Measurements from ENCODE around the gene TNS3. TPM values are rescaled to one million over a fixed set of nuclear protein-coding genes. Genes with fewer than 3 reads are reported as not detected.

TNS3 gene
- total and polyA plus RNA-seq, 10 donors, result 17.7 to 247 (median 147) TPM

DNA sequence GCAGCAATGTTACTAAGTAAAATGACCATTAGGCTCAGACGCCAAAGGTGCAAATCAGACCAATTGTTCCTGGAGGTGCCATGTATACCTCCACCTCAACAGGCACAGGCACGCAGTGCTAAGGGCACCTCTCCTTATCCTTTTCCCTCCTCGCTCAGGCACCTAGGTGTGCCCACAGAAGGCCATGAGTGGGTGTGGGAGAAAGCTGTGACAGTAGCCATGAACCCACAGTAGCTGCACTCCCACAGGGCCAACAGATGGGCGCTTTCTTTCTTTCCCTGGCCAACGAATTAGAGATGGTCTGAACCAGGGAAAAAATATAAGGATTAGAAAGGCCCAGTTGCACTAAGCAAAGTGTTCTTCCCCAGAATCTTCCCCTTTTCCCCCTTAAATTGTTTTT, 15.5 kb upstream of the TNS3 start:
- WGBS, 5 donors, result 78 to 98% (median 94%) methylated on average over 5 of the region's 5 CpGs
- H3K27me3 ChIP-seq (replicated peaks in 1 of 7), result no peaks in the 10 kb centered on the region
- no peak overlapping the region for H3K27ac ChIP-seq
- peaks cover 16 to 30% (median 26%) of the 10 kb centered on the region in 6 donors for H3K4me1 ChIP-seq
- H3K4me3 ChIP-seq, result no peak overlapping the region
- H3K9me3 ChIP-seq, result peaks cover 0 to 41% (median 30%) of the 10 kb centered on the region in 8 donors
- H3K36me3 ChIP-seq, result no peaks in the 10 kb centered on the region
- no peak for DNase-seq
- intact Hi-C loops (cut with DNase I; ENCODE audit: low total_unique reads), result no loop called here
- TF ChIP-seq, protein P1, sequence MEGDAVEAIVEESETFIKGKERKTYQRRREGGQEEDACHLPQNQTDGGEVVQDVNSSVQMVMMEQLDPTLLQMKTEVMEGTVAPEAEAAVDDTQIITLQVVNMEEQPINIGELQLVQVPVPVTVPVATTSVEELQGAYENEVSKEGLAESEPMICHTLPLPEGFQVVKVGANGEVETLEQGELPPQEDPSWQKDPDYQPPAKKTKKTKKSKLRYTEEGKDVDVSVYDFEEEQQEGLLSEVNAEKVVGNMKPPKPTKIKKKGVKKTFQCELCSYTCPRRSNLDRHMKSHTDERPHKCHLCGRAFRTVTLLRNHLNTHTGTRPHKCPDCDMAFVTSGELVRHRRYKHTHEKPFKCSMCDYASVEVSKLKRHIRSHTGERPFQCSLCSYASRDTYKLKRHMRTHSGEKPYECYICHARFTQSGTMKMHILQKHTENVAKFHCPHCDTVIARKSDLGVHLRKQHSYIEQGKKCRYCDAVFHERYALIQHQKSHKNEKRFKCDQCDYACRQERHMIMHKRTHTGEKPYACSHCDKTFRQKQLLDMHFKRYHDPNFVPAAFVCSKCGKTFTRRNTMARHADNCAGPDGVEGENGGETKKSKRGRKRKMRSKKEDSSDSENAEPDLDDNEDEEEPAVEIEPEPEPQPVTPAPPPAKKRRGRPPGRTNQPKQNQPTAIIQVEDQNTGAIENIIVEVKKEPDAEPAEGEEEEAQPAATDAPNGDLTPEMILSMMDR (IDR thresholded peaks at IDR 0.05 in 8 of 11, conservative IDR thresholded peaks at IDR 0.05 in 3 of 11), result no peak
- no peak for TF ChIP-seq POLR2AphosphoS5 (IDR thresholded peaks at IDR 0.05)

DNA sequence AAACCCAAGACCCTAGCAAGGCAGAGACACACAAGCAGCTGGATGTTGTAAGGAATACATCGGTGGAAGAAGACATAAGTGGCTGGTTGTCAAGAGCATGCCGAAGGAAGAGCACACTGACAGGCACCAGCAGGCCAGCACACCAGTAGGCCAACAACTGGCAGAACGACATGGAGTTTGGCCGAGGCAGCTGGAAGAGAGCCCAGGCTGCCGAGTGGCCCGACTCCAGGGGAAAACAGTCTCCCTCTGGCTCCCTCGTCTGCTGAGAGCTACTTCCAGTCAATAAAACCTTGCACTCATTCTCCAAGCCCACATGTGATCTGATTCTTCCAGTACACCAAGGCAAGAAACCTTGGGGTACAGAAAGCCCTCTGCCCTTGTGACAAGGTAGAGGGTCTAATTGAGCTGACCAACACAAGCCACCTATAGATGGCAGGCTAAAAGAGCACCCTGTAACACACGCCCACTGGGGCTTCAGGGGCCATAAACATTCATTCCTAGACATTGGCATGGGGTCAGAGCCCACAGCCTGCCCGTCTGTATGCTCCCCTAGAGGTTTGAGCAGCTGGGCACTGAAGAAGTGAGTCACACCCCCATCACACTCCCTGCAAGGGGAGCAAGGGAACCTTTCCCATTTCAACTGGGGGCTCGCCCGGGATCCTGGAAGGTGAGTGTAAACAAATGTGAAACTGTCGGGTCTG, 14.7 kb upstream of the TNS3 start:
- WGBS, 5 donors, result 81 to 88% (median 85%) methylated on average over 11 to 12 of the region's 12 CpGs
- no peak for DNase-seq
- intact Hi-C loops (cut with DNase I; ENCODE audit: low total_unique reads), result no loop called here
- Histone ChIP-seq H3K4me1 (peaks cover 11 to 26% (median 19%) of the 10 kb centered on the region in 6 donors), H3K27ac (no peak overlapping the region), H3K27me3 (replicated peaks in 1 of 7) (no peaks in the 10 kb centered on the region), H3K4me3 (no peak overlapping the region), H3K36me3 (no peaks in the 10 kb centered on the region), H3K9me3 (peaks cover 0 to 41% (median 30%) of the 10 kb centered on the region in 8 donors)
- TF ChIP-seq, protein P1 (IDR thresholded peaks at IDR 0.05 in 8 of 11, conservative IDR thresholded peaks at IDR 0.05 in 3 of 11), result no peak
- TF ChIP-seq POLR2AphosphoS5 (IDR thresholded peaks at IDR 0.05) (peak in 1 of 3 donors; percentile 8), POLR2A (IDR thresholded peaks at IDR 0.05) (no peak)

DNA sequence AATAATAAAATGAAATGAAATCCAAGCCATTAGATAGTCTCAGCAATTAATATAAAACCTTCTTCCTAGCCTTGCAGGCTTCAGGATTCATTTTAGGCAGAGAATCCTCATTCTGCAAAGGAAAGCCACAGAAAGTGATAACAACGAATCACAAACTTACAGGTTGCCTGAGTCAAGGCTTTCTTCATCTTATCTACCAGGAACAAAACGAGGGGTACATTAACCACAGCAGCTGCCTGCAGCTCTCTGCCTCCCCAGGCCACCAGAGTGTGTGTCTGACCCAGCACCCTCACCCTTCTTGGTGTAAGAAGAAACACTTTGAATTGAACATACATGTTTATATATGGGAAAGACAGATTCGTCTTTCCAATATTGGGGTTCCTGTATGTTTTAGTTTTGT, 12.5 kb upstream of the TNS3 start:
- no peak for DNase-seq
- peaks cover 0 to 18% (median 7%) of the 10 kb centered on the region in 6 donors for H3K4me1 ChIP-seq
- TF ChIP-seq POLR2AphosphoS5 (IDR thresholded peaks at IDR 0.05) (no peak), POLR2A (IDR thresholded peaks at IDR 0.05) (no peak)
- TF ChIP-seq, protein P1 (IDR thresholded peaks at IDR 0.05 in 8 of 11, conservative IDR thresholded peaks at IDR 0.05 in 3 of 11), result no peak
- H3K4me3 ChIP-seq, result no peak overlapping the region
- no peaks in the 10 kb centered on the region for H3K27me3 ChIP-seq (replicated peaks in 1 of 7)
- H3K9me3 ChIP-seq, result peaks cover 0 to 41% (median 30%) of the 10 kb centered on the region in 8 donors
- no peak overlapping the region for H3K27ac ChIP-seq
- intact Hi-C loops (cut with DNase I; ENCODE audit: low total_unique reads), result no loop called here
- 29 to 42% (median 37%) methylated on average over 3 of the region's 3 CpGs for WGBS, 5 donors
- no peaks in the 10 kb centered on the region for H3K36me3 ChIP-seq

DNA sequence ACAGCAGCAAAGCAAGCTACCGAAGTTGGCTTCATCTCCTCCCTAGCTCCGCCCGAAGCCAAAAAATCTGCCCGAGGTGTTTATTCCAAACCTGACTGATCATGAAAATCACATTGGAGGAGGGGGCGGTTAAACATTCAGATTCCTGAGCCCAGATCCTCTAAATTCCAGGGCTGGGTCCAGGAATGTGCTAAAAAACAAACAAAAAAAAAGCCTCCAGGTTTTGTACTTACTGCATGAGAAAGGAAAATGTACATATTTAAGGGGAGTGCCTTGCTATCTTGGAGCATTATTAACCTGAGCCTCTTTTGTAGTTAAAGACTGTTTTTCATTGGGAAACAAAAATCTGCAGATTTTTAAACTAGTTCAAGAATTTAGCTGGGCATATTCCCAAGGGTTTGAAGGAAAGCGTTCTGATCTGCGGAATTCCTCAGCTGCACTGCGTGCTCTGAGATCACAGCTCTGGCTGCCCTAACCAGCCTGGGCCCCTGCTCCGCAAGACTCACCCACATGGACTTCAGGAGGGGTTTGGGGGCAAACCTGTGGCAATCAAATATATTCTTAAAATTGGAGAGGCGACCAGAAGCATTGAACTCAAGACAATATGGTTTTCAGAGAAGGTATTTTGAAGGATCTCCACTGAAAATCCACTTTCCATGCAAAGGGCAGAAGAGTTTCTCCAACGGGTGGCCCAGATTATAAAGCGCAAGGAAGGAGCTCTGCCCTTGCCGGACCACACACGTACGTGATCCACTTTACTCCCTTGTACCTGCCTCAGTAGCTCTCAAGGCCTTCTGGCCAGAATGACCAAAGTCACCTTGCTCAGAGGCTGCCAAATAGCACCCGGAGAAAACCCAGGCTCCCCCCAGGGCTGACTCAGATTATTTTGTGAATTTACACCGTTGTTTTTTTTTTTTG, 10.0 kb upstream of the TNS3 start:
- DNase-seq, result no peak
- Histone ChIP-seq H3K36me3 (no peaks in the 10 kb centered on the region), H3K9me3 (peaks cover 0 to 24% (median 14%) of the 10 kb centered on the region in 8 donors), H3K4me1 (peaks cover 0 to 29% (median 10%) of the 10 kb centered on the region in 6 donors), H3K27ac (peak overlapping the region in 4 of 8 donors; percentile 9 to 43 (median 34)), H3K27me3 (replicated peaks in 1 of 7) (no peaks in the 10 kb centered on the region), H3K4me3 (no peak overlapping the region)
- TF ChIP-seq POLR2AphosphoS5 (IDR thresholded peaks at IDR 0.05) (no peak), POLR2A (IDR thresholded peaks at IDR 0.05) (no peak)
- TF ChIP-seq, protein P1 (IDR thresholded peaks at IDR 0.05 in 8 of 11, conservative IDR thresholded peaks at IDR 0.05 in 3 of 11), result no peak
- intact Hi-C loops (cut with DNase I; ENCODE audit: low total_unique reads), result no loop called here
- 83 to 86% (median 85%) methylated on average over 17 of the region's 17 CpGs for WGBS, 5 donors

Data from spleen (tissue), 11 donors.